Mesendoderm (in vitro differentiated cells): ENCODE results near the gene FIGN.

Source experiments
- DNase-seq: peaks from one replicate; pipeline ENCODE4 v3.0.0; 2013
- H2AK5ac ChIP-seq: 2 replicates; pipeline ENCODE4 v1.6.1; 2013; ENCODE audit warnings: low read length, inconsistent platforms
- H2BK120ac ChIP-seq: 2 replicates; pipeline ENCODE4 v1.6.1; 2013; ENCODE audit warnings: low read depth, mild to moderate bottlenecking, low read length, moderate library complexity, mixed read lengths
- H2BK15ac ChIP-seq: replicated peaks from 2 replicates; pipeline ENCODE4 v1.6.1; 2013; ENCODE audit warnings: low read depth, mild to moderate bottlenecking, moderate library complexity
- H2BK5ac ChIP-seq: 2 replicates; pipeline ENCODE4 v1.6.1; 2013; ENCODE audit warnings: low read length, inconsistent platforms
- H3K18ac ChIP-seq: 2 replicates; pipeline ENCODE4 v1.6.1; 2013; ENCODE audit warnings: mild to moderate bottlenecking, low read length, mixed read lengths
- H3K23ac ChIP-seq: one replicate; pipeline ENCODE4 v1.6.1; 2013; ENCODE audit warnings: low read length
- H3K27ac ChIP-seq: 2 replicates; pipeline ENCODE4 v1.5.1; 2013; ENCODE audit warnings: low read depth, mild to moderate bottlenecking, inconsistent platforms, low read length, moderate library complexity
- H3K27me3 ChIP-seq: 2 replicates; pipeline ENCODE4 v1.6.1; 2013; ENCODE audit warnings: low read length, control low read depth, mild to moderate bottlenecking, inconsistent platforms; ENCODE audit not compliant: insufficient read depth, poor library complexity
- H3K36me3 ChIP-seq: 2 replicates; pipeline ENCODE4 v1.6.1; 2013; ENCODE audit warnings: low read length, inconsistent platforms; ENCODE audit not compliant: control insufficient read depth, insufficient read depth
- H3K4ac ChIP-seq: one replicate; pipeline ENCODE4 v1.6.1; 2013; ENCODE audit warnings: low read depth, mild to moderate bottlenecking, low read length, moderate library complexity
- H3K4me1 ChIP-seq: 2 replicates; pipeline ENCODE4 v1.6.1; 2013; ENCODE audit warnings: low read depth, low read length, inconsistent platforms; ENCODE audit not compliant: control insufficient read depth
- H3K4me2 ChIP-seq: 2 replicates; pipeline ENCODE4 v1.6.1; 2013; ENCODE audit warnings: low read length
- H3K4me3 ChIP-seq: 2 replicates; pipeline ENCODE4 v1.5.1; 2013; ENCODE audit warnings: mild to moderate bottlenecking, low read length
- H3K56ac ChIP-seq: one replicate; pipeline ENCODE4 v1.6.1; 2013; ENCODE audit warnings: low read length
- H3K79me1 ChIP-seq: 2 replicates; pipeline ENCODE4 v1.6.1; 2013; ENCODE audit warnings: low read length, inconsistent platforms
- H3K79me2 ChIP-seq: 2 replicates; pipeline ENCODE4 v1.6.1; 2013; ENCODE audit warnings: mild to moderate bottlenecking, low read length; ENCODE audit not compliant: control insufficient read depth, insufficient read depth
- H3K9ac ChIP-seq: 2 replicates; pipeline ENCODE4 v1.6.1; 2013; ENCODE audit warnings: low read length, inconsistent platforms
- H4K5ac ChIP-seq: one replicate; pipeline ENCODE4 v1.6.1; 2013; ENCODE audit warnings: low read length
- H4K8ac ChIP-seq: one replicate; pipeline ENCODE4 v1.6.1; 2013; ENCODE audit warnings: low read depth, mild to moderate bottlenecking, control low read depth, low read length, moderate library complexity
- WGBS: extraction: QIAGEN DNeasy Blood & Tissue Kit; methylation state at CpG from one replicate; pipeline ENCODE4 v1.1.7; 2013; ENCODE audit warnings: low lambda C conversion rate, missing lambda C conversion rate; ENCODE audit not compliant: insufficient coverage; ENCODE audit errors: extremely low coverage; 5-methylcytosine and 5-hydroxymethylcytosine counted together

The FIGN gene

GRCh38 chr2:163613266-163613731, 122.5 kb downstream of the FIGN start:
- H3K4me2 ChIP-seq: no peak overlapping the region
- no peak overlapping the region for H3K4ac ChIP-seq
- H3K79me1 ChIP-seq: peaks cover 1% of the 10 kb centered on the region
- no peaks in the 10 kb centered on the region for H3K79me2 ChIP-seq
- no peak overlapping the region for H3K27ac ChIP-seq
- no peak overlapping the region for H3K18ac ChIP-seq
- H3K27me3 ChIP-seq: no peaks in the 10 kb centered on the region
- H2BK120ac ChIP-seq: no peak overlapping the region
- no peak overlapping the region for H3K9ac ChIP-seq
- no peak overlapping the region for H3K23ac ChIP-seq
- no peak overlapping the region for H4K5ac ChIP-seq
- H2BK15ac ChIP-seq: no peak overlapping the region
- H3K4me1 ChIP-seq: peaks cover 4% of the 10 kb centered on the region
- no peak overlapping the region for H2AK5ac ChIP-seq
- no peak for DNase-seq
- peak overlapping the region; percentile 27 for H3K56ac ChIP-seq
- H3K4me3 ChIP-seq: no peak overlapping the region
- no peak overlapping the region for H2BK5ac ChIP-seq
- WGBS: no CpG with 5 or more reads among the region's 3 CpGs
- no peak overlapping the region for H4K8ac ChIP-seq
- no peaks in the 10 kb centered on the region for H3K36me3 ChIP-seq

DNA sequence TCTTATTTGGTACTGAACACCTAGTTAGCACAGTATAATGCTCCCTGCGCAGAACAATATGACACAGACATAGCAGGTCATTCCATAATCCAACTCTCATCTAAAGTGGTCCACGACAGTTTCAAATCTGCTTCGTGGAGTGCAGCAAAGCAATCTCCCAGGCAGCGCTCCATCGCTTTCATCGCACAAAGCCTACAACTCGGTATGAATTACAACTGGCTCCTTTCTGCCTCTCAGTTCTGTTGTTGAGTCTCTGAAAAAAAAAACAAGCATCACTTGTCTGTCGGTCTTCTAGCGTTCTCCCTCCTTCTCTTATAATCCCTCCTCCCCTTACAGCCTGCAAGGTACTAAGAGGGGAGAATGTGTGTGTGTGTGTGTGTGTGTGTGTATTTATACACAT, 123.5 kb downstream of the FIGN start:
- Histone ChIP-seq H2BK5ac (no peak overlapping the region), H3K36me3 (no peaks in the 10 kb centered on the region), H3K4me3 (no peak overlapping the region), H3K23ac (no peak overlapping the region), H3K27ac (no peak overlapping the region), H3K56ac (no peak overlapping the region), H3K9ac (no peak overlapping the region), H4K5ac (no peak overlapping the region), H4K8ac (no peak overlapping the region), H3K27me3 (no peaks in the 10 kb centered on the region), H3K4me2 (no peak overlapping the region), H3K79me1 (peaks cover 1% of the 10 kb centered on the region), H2BK15ac (no peak overlapping the region), H3K4me1 (peaks cover 4% of the 10 kb centered on the region), H3K18ac (no peak overlapping the region), H2BK120ac (no peak overlapping the region), H2AK5ac (no peak overlapping the region), H3K4ac (no peak overlapping the region), H3K79me2 (no peaks in the 10 kb centered on the region)
- no CpG with 5 or more reads among the region's 9 CpGs for WGBS
- DNase-seq: no peak

DNA sequence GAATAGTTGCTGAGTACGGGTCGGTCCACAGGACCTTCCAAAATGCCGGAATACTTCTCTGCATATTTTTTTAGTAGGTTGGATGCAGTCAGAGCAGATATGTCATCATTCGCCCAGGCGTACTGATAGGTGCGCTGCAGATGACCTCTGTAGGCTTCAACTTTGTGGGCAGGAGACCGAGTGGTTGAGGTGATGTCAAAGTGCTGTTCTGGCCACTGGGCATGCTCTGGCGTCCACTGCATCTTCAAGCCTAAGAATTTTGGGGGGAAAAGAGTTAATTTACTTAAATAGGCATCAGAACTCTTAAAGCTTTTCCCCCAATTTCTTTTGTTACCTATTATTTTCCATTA, 124.3 kb downstream of the FIGN start:
- DNase-seq: no peak
- no peak overlapping the region for H3K56ac ChIP-seq
- no peak overlapping the region for H2AK5ac ChIP-seq
- no peak overlapping the region for H3K4me3 ChIP-seq
- no peak overlapping the region for H3K4me2 ChIP-seq
- peaks cover 1% of the 10 kb centered on the region for H3K79me1 ChIP-seq
- H4K5ac ChIP-seq: no peak overlapping the region
- no peaks in the 10 kb centered on the region for H3K79me2 ChIP-seq
- H3K27ac ChIP-seq: no peak overlapping the region
- no peaks in the 10 kb centered on the region for H3K36me3 ChIP-seq
- no peak overlapping the region for H3K23ac ChIP-seq
- H2BK5ac ChIP-seq: no peak overlapping the region
- H4K8ac ChIP-seq: peak overlapping the region; percentile 66
- H2BK120ac ChIP-seq: no peak overlapping the region
- H3K4me1 ChIP-seq: peaks cover 4% of the 10 kb centered on the region
- H3K18ac ChIP-seq: no peak overlapping the region
- H3K9ac ChIP-seq: no peak overlapping the region
- no peak overlapping the region for H3K4ac ChIP-seq
- no peaks in the 10 kb centered on the region for H3K27me3 ChIP-seq
- H2BK15ac ChIP-seq: no peak overlapping the region
- WGBS: no CpG with 5 or more reads among the region's 8 CpGs

DNA sequence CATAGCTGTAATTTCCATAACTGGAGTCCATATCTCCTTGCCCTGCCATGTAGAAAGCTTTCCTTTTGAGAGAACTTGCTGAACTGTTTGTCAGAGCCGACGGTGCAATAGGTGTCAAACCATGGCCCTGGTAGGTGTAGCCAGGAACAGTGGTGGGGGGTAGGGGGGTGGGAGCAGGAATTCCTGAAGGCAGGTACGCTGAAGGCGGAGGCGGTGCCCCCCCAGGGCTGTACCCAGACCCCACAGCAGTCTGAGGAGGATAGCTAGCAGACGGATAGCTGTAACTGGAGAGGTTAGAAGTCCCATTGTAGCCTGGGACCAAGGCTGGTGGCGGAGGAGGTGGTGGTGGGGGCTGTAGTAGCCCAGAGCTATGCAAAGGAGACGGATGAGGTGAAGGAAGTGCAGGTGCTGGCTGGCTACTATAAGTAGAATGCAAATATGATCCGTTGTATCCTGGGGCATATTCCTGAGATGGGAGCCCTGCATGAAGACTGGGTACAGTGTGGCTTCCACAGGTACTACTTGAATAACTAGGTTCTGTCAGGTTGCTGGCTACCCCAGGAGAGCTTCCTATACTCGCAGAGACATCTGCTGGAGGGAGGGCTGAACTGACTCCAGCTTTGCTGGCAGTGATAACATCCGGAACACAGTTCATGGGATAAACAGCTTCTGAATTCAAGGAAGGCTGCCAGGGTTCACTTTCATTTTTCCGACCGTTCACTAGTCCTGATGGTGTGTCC, 124.8 kb downstream of the FIGN start:
- H3K79me1 ChIP-seq: peaks cover 1% of the 10 kb centered on the region
- H3K23ac ChIP-seq: no peak overlapping the region
- H2AK5ac ChIP-seq: no peak overlapping the region
- no peak overlapping the region for H3K9ac ChIP-seq
- peaks cover 8% of the 10 kb centered on the region for H3K4me1 ChIP-seq
- no peak overlapping the region for H3K4ac ChIP-seq
- H3K79me2 ChIP-seq: no peaks in the 10 kb centered on the region
- H3K27ac ChIP-seq: no peak overlapping the region
- no peak overlapping the region for H2BK120ac ChIP-seq
- H3K27me3 ChIP-seq: no peaks in the 10 kb centered on the region
- no CpG with 5 or more reads among the region's 13 CpGs for WGBS
- H3K56ac ChIP-seq: no peak overlapping the region
- H3K18ac ChIP-seq: no peak overlapping the region
- no peak overlapping the region for H4K5ac ChIP-seq
- no peak overlapping the region for H2BK15ac ChIP-seq
- no peak overlapping the region for H3K4me2 ChIP-seq
- peak overlapping the region; percentile 66 for H4K8ac ChIP-seq
- no peaks in the 10 kb centered on the region for H3K36me3 ChIP-seq
- no peak overlapping the region for H3K4me3 ChIP-seq
- H2BK5ac ChIP-seq: no peak overlapping the region
- peak; percentile 69 for DNase-seq

- Histone ChIP-seq H3K4me2 (no peak overlapping the region), H3K79me2 (no peaks in the 10 kb centered on the region), H3K36me3 (no peaks in the 10 kb centered on the region), H3K9ac (no peak overlapping the region), H3K18ac (no peak overlapping the region), H2AK5ac (no peak overlapping the region), H3K4me1 (peaks cover 4% of the 10 kb centered on the region), H3K27ac (no peak overlapping the region), H3K4ac (no peak overlapping the region), H4K8ac (no peak overlapping the region), H3K4me3 (no peak overlapping the region), H2BK15ac (no peak overlapping the region), H3K79me1 (no peaks in the 10 kb centered on the region), H3K56ac (no peak overlapping the region), H3K27me3 (no peaks in the 10 kb centered on the region), H4K5ac (no peak overlapping the region), H2BK5ac (no peak overlapping the region), H3K23ac (no peak overlapping the region), H2BK120ac (no peak overlapping the region)
- no peak for DNase-seq
Observed at GRCh38 chr2:163607630-163608029, 128.2 kb downstream of the FIGN start.

GRCh38 chr2:163606878-163607277, 128.9 kb downstream of the FIGN start:
- no peak overlapping the region for H3K18ac ChIP-seq
- no peak overlapping the region for H3K56ac ChIP-seq
- no peak overlapping the region for H3K27ac ChIP-seq
- H3K79me2 ChIP-seq: no peaks in the 10 kb centered on the region
- no peak overlapping the region for H2AK5ac ChIP-seq
- H2BK15ac ChIP-seq: no peak overlapping the region
- H4K5ac ChIP-seq: no peak overlapping the region
- no peak overlapping the region for H4K8ac ChIP-seq
- no peak overlapping the region for H3K9ac ChIP-seq
- H2BK120ac ChIP-seq: no peak overlapping the region
- no peaks in the 10 kb centered on the region for H3K79me1 ChIP-seq
- H3K4me1 ChIP-seq: peaks cover 4% of the 10 kb centered on the region
- H3K4me2 ChIP-seq: no peak overlapping the region
- no CpG with 5 or more reads among the region's 3 CpGs for WGBS
- no peak overlapping the region for H3K23ac ChIP-seq
- H3K4ac ChIP-seq: no peak overlapping the region
- H2BK5ac ChIP-seq: no peak overlapping the region
- H3K4me3 ChIP-seq: no peak overlapping the region
- no peaks in the 10 kb centered on the region for H3K27me3 ChIP-seq
- H3K36me3 ChIP-seq: no peaks in the 10 kb centered on the region
- no peak for DNase-seq
